ENCODE results near the gene ME2. TPM values are rescaled to one million over a fixed set of nuclear protein-coding genes. Genes with fewer than 3 reads are reported as not detected.

ME2 gene
- total and polyA plus RNA-seq, 2 of the 8 experiments (the other 6 are each of a cell fraction or from before 2014, with no cell fraction given), result 54.7 to 66.9 TPM

GRCh38 chr18:50842846-50843245 lies 36.1 kb upstream of the ME2 start:
- H3K23ac ChIP-seq (ENCODE audit: insufficient read length), result no peak overlapping the region
- no peak overlapping the region for H3K4me3 ChIP-seq (ENCODE audit: extremely low read depth in 1 of 4, insufficient read depth in 2 of 4, low read depth in 3 of 4, low read length in 4 of 4)
- H2BK15ac ChIP-seq (ENCODE audit: low read length), result no peak overlapping the region
- H2BK5ac ChIP-seq (ENCODE audit: low read depth, low read length), result no peak overlapping the region
- H3K27me3 ChIP-seq (replicated peaks in 1 of 4; ENCODE audit: control insufficient read depth in 3 of 4, extremely low read depth in 1 of 4, insufficient read depth in 3 of 4, low read length in 3 of 4), result no peaks in the 10 kb centered on the region
- no peaks in the 10 kb centered on the region for H3K79me1 ChIP-seq (ENCODE audit: low read depth, low read length)
- FAIRE-seq (no peak), DNase-seq (ENCODE audit: low read depth in 1 of 2, low spot score in 2 of 2) (no peak)
- H3K4me1 ChIP-seq (replicated peaks in 1 of 4; ENCODE audit: control insufficient read depth in 3 of 4, insufficient read depth in 4 of 4, low read length in 3 of 4), result no peaks in the 10 kb centered on the region
- no peak overlapping the region for H2BK20ac ChIP-seq (ENCODE audit: low read length)
- no peak overlapping the region for H3K27ac ChIP-seq (ENCODE audit: low read depth, low read length)
- H3K14ac ChIP-seq (ENCODE audit: insufficient read length), result no peak overlapping the region
- no peak overlapping the region for H2BK120ac ChIP-seq (replicated peaks; ENCODE audit: low read depth, low read length)
- ChIA-PET POLR2A (ENCODE audit: partially characterized antibody) (no interaction called here), CTCF (ENCODE audit: partially characterized antibody) (interaction anchor here (0.6 kb wide), 1 partner anchor 548 kb away, joined by 3 read pairs; no protein-coding TSS in a partner anchor)
- no peak overlapping the region for H3K9ac ChIP-seq (replicated peaks in 1 of 4; ENCODE audit: extremely low read depth in 1 of 4, low read depth in 3 of 4, low read length in 3 of 4)
- H4K91ac ChIP-seq (replicated peaks; ENCODE audit: insufficient read length, low read length), result no peak overlapping the region
- no peak overlapping the region for H3K4ac ChIP-seq (replicated peaks; ENCODE audit: insufficient read length, low read depth, low read length)
- no peak overlapping the region for H3K18ac ChIP-seq (ENCODE audit: extremely low read depth, low read length)
- no peak overlapping the region for H4K5ac ChIP-seq (ENCODE audit: insufficient read length, low read depth, low read length)
- H4K20me1 ChIP-seq (replicated peaks in 1 of 2; ENCODE audit: control insufficient read depth in 1 of 2, insufficient read depth in 2 of 2, low read length in 2 of 2), result no peaks in the 10 kb centered on the region
- no peak overlapping the region for H2AFZ ChIP-seq (ENCODE audit: low read length)
- no peaks in the 10 kb centered on the region for H3K9me3 ChIP-seq (ENCODE audit: insufficient read depth in 2 of 2, low read depth in 1 of 2, low read length in 1 of 2)
- H3K36me3 ChIP-seq (ENCODE audit: control insufficient read depth in 2 of 4, insufficient read depth in 4 of 4, low read length in 3 of 4), result no peaks in the 10 kb centered on the region
- no peaks in the 10 kb centered on the region for H3K79me2 ChIP-seq (ENCODE audit: control insufficient read depth in 1 of 2, insufficient read depth in 2 of 2, low read length in 2 of 2)
- WGBS, 2 experiments (ENCODE audit: extremely low coverage in 1 of 2, insufficient coverage in 1 of 2, insufficient read length in 1 of 2, insufficient replicate concordance in 2 of 2, low coverage in 1 of 2, low lambda C conversion rate in 2 of 2, missing lambda C conversion rate in 1 of 2), result 0% methylated on average over 1 of the region's 1 CpG; no CpG with 5 or more reads in 1 of the 2 experiments
- H2BK12ac ChIP-seq (ENCODE audit: low read depth, low read length), result no peak overlapping the region
- no peak overlapping the region for H3K56ac ChIP-seq (replicated peaks; ENCODE audit: insufficient read length, low read depth, low read length)
- no peaks in the 10 kb centered on the region for H3K23me2 ChIP-seq (ENCODE audit: low read depth, low read length)
- no peak overlapping the region for H4K8ac ChIP-seq (ENCODE audit: extremely low read depth, insufficient read depth, low read length)
- H3K4me2 ChIP-seq (ENCODE audit: insufficient read depth in 1 of 2, low read depth in 2 of 2, low read length in 2 of 2), result no peak overlapping the region
- H2AK5ac ChIP-seq (ENCODE audit: low read depth, low read length), result no peak overlapping the region
- TF ChIP-seq ASH2L (IDR thresholded peaks at IDR 0.05; ENCODE audit: low read length) (no peak), POLR2AphosphoS5 (IDR thresholded peaks at IDR 0.05; ENCODE audit: low read depth, low read length) (no peak), TAF7 (optimal IDR thresholded peaks at IDR 0.05; ENCODE audit: borderline replicate concordance, low read depth, low read length) (no peak), EP300 (IDR thresholded peaks at IDR 0.05; ENCODE audit: borderline replicate concordance in 1 of 2, low read depth in 2 of 2, low read length in 2 of 2) (no peak), JUN (IDR thresholded peaks at IDR 0.05; ENCODE audit: low read depth, low read length) (no peak), TEAD4 (IDR thresholded peaks at IDR 0.05; ENCODE audit: low read depth, low read length) (no peak), POLR2A (IDR thresholded peaks at IDR 0.05; ENCODE audit: control extremely low read depth in 1 of 2, low read depth in 2 of 2, low read length in 2 of 2) (no peak), SIN3A (conservative IDR thresholded peaks at IDR 0.05 in 1 of 2, IDR thresholded peaks at IDR 0.05 in 1 of 2; ENCODE audit: low read depth in 1 of 2, low read length in 2 of 2) (no peak), CTCF (IDR thresholded peaks at IDR 0.05; ENCODE audit: control extremely low read depth in 1 of 3, insufficient read depth in 1 of 3, low read depth in 1 of 3, low read length in 3 of 3) (no peak), HDAC2 (IDR thresholded peaks at IDR 0.05; ENCODE audit: borderline replicate concordance in 1 of 2, low read depth in 2 of 2, low read length in 2 of 2) (no peak), ZNF274 (IDR thresholded peaks at IDR 0.05; ENCODE audit: borderline replicate concordance, extremely low read depth, low read length) (no peak), HDAC6 (IDR thresholded peaks at IDR 0.05; ENCODE audit: low read depth, low read length) (no peak)

Data from H1 (cell line).